Nephron progenitor cell (in vitro differentiated cells): ENCODE results near the gene SNX27.

Experiments used
- DNase-seq: peaks from one replicate; pipeline ENCODE4 v3.0.0; 2021
- H3K27ac Mint-ChIP-seq: 2 replicates; pipeline ENCODE4 v1.8.0; 2021; ENCODE audit warnings: mild to moderate bottlenecking, moderate library complexity, mixed read lengths
- H3K27me3 Mint-ChIP-seq: 2 replicates; pipeline ENCODE4 v1.8.0; 2021; ENCODE audit warnings: mild to moderate bottlenecking, low read depth, mixed read lengths; ENCODE audit not compliant: poor library complexity
- H3K36me3 Mint-ChIP-seq: 2 replicates; pipeline ENCODE4 v1.8.0; 2021; ENCODE audit warnings: low read depth, mixed read lengths
- H3K4me1 Mint-ChIP-seq: 2 replicates; pipeline ENCODE4 v1.8.0; 2021; ENCODE audit warnings: mixed read lengths
- H3K4me3 Mint-ChIP-seq: 2 replicates; pipeline ENCODE4 v1.8.0; 2021; ENCODE audit warnings: mild to moderate bottlenecking, moderate library complexity, mixed read lengths
- H3K9me3 Mint-ChIP-seq: 2 replicates; pipeline ENCODE4 v1.8.0; 2021; ENCODE audit warnings: mild to moderate bottlenecking, moderate library complexity, mixed read lengths
- TF ChIP-seq, protein P1 (sequence below): fragments of 200-600 bp; sonication (generic); IDR thresholded peaks from 2 replicates; pipeline ENCODE4 v1.5.0; 2021; ENCODE audit warnings: antibody characterized with exemption

SNX27 gene

DNA sequence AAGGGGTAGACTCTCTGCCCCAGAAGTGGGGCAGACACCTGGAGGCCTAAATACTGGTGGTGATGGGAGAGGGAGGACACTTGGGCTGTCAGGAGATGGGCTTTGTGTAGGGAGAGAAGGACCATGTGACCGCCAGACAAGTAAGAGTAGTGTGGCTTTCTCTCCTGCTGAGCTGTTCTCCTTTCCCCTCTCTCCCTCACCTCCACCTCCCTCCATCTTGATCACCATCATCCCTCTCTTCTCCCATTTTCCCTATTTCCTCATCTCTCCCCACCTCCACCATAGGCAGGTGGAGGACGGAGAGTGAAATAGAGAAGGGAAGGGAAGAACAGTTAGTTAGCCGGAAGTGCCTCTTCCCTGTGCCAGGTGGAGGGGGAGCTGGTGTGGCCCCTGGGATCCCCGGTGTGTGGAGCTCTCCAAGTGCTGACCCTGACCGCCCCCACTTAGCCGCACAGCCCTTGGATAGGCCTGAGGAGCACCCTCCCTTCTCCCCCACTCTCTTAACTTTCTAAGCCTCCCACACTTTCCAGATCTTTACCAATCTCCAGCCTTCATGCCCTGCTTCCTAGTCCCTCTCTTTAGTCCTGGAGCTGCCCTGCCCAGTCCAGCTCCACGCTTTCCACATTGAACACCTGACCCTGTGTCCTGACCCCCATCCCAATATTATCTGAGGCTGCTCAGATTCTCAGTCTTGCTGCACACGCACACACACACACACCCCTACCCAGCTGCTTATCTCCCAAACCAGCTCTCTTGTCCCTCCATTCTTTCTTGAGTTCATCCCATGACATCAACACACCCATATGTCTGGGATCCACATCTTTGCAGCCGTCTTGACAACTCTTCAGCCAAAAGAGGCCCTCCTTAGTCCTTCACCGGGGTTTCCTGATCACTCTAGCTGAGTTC lies 103.2 kb downstream of the SNX27 start:
- no peak for DNase-seq
- H3K4me3 Mint-ChIP-seq = no peak overlapping the region
- no peak overlapping the region for H3K27ac Mint-ChIP-seq
- TF ChIP-seq, protein P1, sequence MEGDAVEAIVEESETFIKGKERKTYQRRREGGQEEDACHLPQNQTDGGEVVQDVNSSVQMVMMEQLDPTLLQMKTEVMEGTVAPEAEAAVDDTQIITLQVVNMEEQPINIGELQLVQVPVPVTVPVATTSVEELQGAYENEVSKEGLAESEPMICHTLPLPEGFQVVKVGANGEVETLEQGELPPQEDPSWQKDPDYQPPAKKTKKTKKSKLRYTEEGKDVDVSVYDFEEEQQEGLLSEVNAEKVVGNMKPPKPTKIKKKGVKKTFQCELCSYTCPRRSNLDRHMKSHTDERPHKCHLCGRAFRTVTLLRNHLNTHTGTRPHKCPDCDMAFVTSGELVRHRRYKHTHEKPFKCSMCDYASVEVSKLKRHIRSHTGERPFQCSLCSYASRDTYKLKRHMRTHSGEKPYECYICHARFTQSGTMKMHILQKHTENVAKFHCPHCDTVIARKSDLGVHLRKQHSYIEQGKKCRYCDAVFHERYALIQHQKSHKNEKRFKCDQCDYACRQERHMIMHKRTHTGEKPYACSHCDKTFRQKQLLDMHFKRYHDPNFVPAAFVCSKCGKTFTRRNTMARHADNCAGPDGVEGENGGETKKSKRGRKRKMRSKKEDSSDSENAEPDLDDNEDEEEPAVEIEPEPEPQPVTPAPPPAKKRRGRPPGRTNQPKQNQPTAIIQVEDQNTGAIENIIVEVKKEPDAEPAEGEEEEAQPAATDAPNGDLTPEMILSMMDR = no peak
- H3K36me3 Mint-ChIP-seq = no peaks in the 10 kb centered on the region
- no peaks in the 10 kb centered on the region for H3K9me3 Mint-ChIP-seq
- H3K27me3 Mint-ChIP-seq = peaks cover 59% of the 10 kb centered on the region
- peaks cover 19% of the 10 kb centered on the region for H3K4me1 Mint-ChIP-seq

DNA sequence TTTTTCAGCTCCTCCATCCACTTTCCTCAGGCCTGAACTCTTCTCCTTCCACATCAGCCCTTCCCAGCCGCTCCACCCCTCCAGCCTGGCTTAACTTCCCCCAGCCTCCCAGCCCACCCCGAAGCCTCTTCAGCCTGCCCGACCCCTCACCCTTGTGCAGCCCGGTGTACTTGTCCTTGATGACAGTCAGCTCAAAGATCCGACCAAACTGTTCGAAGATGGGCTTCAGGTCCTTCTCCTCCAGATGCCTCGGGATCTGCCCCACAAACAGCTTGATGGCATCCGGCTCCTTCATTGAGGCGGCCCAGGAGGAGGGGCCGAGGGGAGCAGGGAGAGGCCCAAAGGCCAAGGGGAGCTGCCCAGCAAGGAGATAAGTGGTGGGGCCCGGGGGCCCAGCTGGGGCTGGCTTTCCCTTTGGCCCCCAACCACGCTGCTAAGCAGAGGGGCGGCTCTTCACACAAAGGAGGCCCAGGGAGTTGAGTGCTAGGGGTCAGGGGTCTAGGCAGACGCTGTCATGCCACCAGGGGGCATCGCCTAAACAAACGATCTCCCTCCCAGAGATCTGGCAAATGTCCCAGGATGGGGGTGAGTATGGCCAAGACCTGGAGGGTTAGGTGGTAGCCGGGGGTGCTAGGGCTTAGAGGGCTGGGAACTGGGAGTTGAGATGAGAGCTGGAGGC lies 104.0 kb downstream of the SNX27 start:
- DNase-seq = peak; percentile 39
- peaks cover 67% of the 10 kb centered on the region for H3K27me3 Mint-ChIP-seq

DNA sequence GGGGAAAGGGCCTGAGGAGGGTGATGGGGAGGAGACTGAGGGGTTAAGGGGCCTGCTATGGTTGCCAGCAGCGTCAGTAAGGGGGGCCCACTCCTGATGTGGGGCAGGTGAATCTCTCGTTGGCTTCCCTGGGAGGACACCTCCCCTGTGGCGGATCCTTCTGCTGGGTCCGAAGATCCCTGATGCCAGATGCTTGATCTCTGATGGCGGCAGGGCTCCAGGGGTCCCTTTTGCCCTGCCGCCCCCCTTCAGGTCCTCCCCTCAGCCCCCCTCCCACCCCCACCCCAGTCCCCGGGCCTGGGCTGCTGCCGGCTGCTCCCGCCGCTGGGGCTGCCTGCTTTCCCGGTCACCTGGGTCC lies 104.5 kb downstream of the SNX27 start:
- H3K4me1 Mint-ChIP-seq = peaks cover 28% of the 10 kb centered on the region
- TF ChIP-seq, protein P1 = no peak
- H3K27ac Mint-ChIP-seq = no peak overlapping the region
- no peak for DNase-seq
- peak overlapping the region; percentile 71 for H3K4me3 Mint-ChIP-seq
- H3K36me3 Mint-ChIP-seq = no peaks in the 10 kb centered on the region
- no peaks in the 10 kb centered on the region for H3K9me3 Mint-ChIP-seq
- peaks cover 72% of the 10 kb centered on the region for H3K27me3 Mint-ChIP-seq

More for the DNA sequence above, 104.0 kb downstream of the SNX27 start:
- Mint-ChIP-seq H3K4me3 (peak overlapping the region; percentile 71), H3K4me1 (peaks cover 25% of the 10 kb centered on the region), H3K27ac (no peak overlapping the region), H3K9me3 (no peaks in the 10 kb centered on the region), H3K36me3 (no peaks in the 10 kb centered on the region)
- TF ChIP-seq, protein P1 = peak; percentile 24

DNA sequence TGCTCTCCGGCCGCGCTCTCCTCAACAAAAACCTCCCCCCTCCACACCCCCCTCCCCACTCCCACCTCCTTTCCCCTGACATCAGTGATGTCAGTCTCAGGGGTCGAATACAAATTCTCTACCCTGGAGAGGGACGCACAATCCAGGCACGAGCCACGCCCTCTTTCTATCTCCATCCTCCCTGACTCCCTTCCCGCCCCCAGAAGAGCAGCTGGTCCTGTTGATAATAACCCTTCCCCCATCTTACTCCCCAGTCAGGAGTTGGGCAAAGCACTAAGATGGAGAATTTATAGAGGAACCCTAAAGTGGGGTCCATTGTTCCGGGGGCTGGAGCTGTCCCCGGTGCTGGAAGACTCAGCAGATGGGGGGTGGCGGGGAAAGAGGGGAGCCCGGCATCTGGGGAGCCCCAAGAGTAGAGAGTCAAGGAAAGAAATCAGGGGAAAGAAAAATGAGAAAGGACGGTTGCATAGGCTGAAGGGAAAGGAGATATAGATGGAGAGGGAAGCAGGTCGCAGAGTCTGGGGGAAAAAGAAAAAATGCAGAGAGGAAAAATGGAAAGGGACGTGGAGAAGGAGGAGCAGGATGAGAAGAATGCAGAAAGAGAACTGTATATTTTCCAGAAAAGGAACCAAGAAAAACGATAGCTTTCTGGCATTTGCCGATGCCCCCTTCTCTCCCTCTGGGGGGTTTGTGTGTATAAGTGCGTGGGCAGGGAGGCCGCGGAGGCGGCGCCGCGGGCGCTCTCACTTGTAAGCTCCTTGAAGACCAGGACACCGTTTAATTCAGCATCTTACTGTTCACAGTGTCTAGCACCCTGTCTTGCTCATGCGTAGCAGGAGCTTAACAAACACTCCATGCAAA lies 105.2 kb downstream of the SNX27 start, which contains the start of gene CELF3:
Gene CELF3 (minus strand): TSS at position 33 of the 861 bp plus-strand sequence. CDS start 783 bp downstream, outside the sequence.
- peaks cover 78% of the 10 kb centered on the region for H3K27me3 Mint-ChIP-seq
- peak within 1 kb of the TSS; percentile 74 for H3K4me3 Mint-ChIP-seq
- H3K4me1 Mint-ChIP-seq = peaks cover 33% of the 10 kb centered on the region
- H3K36me3 Mint-ChIP-seq = no peaks in the 10 kb centered on the region
- TF ChIP-seq, protein P1 = no peak
- peak; percentile 66 for DNase-seq
- H3K27ac Mint-ChIP-seq = no peak within 1 kb of the TSS
- H3K9me3 Mint-ChIP-seq = no peaks in the 10 kb centered on the region

DNA sequence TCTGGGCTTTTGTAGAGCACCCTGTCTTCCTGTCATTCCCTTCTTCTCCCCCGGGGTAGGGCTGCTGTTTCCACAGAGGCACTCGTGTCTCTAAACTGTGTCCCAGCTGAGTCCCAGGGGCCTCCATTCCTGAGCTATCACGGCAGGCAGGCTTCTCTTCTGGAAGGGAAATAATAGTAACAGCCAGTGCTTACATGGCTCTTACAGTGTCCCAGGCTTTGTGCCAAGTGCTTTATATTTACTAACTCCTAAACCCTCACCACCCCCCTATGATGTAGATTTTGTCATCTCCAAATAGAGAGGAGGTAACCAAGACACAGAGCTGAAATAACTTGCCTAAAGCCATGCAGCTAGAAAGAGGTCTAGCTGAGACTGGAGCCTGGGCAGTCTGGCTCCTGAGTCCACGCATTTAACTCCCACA lies 106.2 kb downstream of the SNX27 start:
- DNase-seq = no peak
- TF ChIP-seq, protein P1 = no peak
- H3K9me3 Mint-ChIP-seq = no peaks in the 10 kb centered on the region
- H3K27me3 Mint-ChIP-seq = peaks cover 84% of the 10 kb centered on the region
- no peak overlapping the region for H3K27ac Mint-ChIP-seq
- H3K4me3 Mint-ChIP-seq = no peak overlapping the region
- H3K4me1 Mint-ChIP-seq = peaks cover 33% of the 10 kb centered on the region
- H3K36me3 Mint-ChIP-seq = no peaks in the 10 kb centered on the region
